CD4-positive, alpha-beta T cell treated with Interleukin-2 at 100 ng/mL for 4 hours (primary cell): ENCODE measurements around the gene PTAFR.
A peak's percentile ranks its signal among the peaks of the same experiment; 100 is the strongest.

Experiments used
- DNase-seq: peaks from one replicate; pipeline ENCODE4 v3.0.0-alpha.2; 2020; ENCODE audit warnings: low spot score

Gene PTAFR

DNA sequence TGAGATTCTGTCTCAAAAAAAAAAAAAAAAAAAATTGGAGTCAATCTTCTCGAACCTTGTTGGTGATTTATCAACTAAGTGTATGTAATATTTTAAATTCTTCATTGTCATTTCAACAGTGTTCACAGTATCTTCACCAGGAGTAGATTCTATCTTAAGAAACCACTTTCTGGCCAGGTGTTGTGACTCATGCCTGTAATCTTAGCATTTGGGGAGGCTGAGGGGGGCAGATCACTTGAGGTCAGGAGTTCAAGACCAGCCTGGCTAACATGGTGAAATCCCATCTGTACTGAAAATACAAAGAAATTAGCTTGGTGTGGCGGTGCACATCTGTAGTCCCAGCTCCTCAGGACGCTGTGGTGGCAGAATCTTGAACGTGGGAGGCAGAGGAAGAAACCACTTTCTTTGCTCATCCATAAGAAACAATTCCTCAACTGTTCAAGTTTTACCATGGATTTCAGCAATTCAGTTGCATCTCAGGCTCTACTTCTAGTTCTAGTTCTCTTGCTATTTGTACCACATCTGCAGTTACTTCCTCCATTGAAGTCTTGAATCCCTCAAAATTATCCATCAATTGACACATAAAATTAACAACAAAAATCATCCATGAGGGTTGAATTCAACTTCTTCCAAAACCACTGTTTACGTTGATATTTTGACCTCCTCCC, 57.7 kb downstream of the PTAFR start:
- DNase-seq = no peak

DNA sequence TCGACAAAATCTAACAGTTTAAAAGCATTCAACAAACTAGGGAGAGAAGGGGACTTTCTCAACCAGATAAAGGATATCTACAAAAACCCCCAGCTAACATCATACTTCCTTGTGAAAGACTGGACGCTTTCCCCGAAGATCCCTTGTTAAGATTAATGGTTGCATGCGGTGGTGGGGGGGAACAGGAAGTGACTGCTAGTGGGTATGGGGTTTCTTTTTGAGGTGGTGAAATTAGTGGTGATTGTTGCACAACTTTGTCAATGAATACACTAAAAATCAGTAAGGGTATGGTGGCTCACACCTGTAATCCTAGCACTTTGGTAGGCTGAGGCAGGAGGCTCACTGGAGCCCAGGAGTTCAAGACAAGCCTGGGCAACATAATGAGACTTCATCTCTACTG, 61.2 kb downstream of the PTAFR start:
- DNase-seq = peak; percentile 35

DNA sequence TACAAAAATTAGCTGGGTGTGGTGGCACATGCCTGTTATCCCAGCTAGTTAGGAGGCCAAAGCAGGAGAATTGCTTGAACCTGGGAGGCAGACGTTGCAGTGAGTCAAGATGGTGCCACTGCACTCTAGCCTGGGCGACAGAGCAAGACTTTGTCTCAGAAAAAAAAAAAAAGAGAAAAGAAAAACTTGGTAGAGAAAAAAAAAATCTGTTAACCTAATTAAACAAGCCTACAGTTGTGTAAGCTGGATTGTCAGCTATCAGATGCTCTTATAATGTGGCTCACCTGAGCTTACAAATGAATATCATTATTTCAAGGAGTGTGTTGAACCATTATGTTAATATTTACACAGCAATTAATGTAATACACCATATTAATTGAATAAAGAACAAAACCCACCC, 61.6 kb downstream of the PTAFR start:
- no peak for DNase-seq

DNA sequence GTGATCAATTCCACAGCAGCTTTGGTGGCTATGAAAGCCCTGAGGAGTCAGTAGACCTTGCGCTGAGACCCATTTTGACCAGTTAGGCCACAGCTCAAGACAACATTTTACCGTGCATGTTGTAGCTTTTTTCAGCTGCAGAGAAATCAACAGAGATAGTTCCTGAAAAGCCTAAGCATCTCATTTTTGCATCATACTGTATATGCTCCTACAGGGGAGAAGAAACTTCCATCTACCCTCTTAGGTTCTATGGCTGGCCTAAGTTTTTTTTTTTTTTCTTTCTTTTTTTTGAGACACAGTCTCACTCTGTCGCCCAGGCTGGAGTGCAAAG, 63.3 kb downstream of the PTAFR start:
- DNase-seq = no peak

DNA sequence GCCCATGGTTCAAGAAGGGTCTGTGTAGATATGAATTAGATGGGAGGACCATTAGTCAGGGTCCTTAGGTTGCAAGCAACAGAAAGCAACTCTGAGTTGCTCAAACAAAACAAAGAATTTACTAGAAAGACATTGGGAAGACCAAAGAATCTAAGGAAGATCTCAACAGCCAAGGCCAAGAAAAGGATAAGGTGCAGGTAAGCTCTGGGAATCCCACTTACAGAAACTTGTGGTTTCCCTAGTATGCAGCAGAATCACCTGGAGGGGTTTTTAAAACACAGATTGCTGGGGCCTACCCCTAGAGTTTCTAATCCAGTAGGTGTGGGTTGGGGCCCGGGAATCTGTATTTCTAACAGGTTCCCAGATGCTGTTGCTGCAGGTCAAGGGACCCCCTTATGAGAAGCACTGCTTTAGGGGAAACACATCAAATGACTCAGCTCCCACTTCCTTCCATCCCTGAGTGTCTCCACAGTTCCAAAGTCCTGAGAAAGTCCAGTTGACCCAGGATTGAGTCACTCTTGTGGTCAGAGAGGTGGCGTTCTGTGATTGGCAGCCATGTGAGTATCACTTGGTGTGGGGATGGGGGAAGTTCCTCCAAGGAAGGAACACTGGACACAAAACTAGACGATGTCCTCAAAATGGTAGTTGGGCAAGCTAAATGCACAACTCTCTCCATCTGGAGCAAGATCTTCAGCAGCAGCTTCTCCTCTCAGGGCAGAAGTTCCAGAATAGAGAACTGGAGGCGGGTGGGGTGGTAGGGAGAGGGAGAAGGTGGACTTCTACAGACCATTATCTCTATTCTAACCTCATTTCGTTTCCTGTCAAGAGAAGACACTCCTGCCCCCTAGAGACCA, 63.9 kb downstream of the PTAFR start:
- no peak for DNase-seq

DNA sequence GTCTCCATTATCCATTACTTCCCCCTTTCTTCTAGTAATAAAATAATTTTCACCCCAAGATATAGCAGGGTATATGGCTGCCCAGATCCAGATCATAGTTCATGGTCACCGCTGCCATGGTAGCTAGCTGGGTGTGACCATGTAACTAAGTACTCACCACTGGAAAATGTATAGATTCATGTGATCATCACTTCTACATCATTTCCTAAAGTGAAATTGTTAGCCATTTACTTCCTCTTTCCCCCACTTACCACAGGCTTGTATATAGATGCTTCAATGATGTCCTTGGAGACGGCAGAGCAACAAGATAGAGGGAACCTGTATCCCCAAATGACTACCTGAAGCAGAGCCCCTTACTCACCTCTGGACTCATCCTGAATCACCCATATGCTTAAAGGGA, 65.3 kb downstream of the PTAFR start:
- no peak for DNase-seq

DNA sequence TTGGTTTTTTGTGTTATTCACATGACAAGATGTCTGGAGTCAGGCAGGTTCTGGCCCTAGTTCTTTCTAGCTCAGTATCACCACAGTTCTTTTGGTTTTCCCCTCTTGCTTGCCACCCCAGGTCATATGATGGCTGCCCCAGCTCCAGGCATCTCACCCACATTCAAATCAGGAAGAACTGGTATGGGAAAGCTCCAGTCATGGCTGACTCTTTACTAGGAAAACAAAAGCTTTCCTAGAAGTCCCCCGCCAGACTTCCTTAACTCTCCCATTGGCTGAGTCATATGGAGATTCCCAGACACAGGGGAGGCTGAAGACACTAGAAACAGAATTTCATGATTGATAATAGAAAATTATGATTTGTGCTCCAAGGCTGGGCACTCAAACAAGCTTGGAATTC, 65.9 kb downstream of the PTAFR start:
- no peak for DNase-seq

DNA sequence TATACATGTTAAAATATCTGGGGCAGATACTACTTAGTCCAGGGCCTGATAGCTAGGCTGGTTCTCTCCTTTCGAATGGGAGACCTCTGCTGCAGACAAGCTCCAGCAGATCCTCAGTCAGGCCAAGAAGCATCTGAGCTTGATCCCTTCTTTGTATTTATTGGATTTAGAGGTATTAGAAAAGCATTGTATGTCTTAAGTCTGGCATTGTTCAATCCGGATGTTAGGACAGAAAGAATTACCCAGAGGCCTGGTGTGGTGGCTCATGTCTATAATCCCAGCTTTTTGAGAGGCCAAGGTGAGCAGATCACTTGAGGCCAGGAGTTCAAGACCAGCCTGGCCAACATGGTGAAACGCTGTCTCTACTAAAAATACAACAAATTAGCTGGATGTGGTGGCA, 66.9 kb downstream of the PTAFR start:
- DNase-seq = no peak

DNA sequence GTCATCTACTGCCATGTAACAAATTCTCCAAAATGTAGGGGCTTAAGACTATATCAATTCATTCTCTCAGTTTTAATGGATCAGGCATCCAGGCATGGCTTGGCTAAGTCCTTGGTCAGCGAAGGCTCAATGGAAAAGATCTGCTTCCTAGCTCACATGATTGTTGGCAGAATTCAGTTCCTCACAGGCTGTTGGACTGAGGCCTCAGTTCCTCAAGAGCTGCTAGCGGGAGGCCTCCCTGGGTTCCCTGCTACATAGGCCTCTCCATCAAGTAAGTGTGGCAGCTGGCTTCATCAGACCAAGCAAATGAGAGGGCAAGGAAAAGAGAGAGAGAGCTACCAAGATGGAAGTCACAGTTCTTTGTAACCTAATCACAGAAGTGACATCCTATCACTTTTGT, 68.5 kb downstream of the PTAFR start:
- no peak for DNase-seq

DNA sequence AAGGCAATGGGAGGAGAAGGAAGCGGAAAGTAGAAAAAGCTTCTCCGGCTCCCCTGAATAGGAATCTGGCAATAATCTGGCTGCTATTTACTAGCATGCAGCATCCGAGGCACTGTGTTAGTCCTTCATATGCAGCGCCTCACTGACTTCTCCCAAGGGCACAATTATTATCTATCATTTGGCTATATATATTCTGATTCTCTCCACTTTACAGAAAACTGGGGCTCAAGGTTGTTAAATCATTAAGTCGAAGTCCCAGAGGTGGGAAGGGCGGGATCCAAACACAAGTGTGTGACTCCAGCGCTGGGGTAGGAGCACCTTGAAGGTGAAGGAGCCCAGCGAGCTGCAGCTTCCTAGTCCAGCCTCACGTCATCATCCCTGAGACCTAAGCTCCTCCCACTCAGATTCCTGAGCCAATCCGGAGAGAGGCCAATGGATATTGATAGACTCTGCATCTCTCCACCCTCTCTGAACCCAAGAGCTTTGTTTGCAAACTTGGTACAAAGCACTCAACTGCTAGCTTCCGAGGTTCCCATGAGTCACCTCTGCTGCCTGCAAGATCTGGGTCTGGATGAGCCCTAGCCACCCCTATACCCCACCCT, 71.5 kb downstream of the PTAFR start:
- DNase-seq = no peak

DNA sequence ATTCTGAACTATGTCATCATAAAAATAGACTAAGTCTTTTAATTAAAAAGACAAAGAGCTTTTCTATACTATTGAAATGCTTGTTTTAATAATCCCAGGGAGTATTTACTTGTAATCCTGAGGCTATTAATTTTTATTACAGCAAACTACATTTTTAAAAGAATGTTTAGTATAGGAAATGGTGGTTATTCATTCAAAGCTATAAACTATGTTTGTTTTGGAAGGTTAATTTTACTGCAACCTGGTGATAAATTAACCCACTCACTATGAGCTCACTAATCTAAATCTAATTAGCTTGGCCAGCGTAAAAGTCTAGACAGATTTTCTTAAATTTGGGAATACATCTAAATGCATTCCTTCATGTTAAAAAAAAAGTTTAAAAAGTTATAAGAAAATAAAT, 74.3 kb downstream of the PTAFR start:
- DNase-seq = no peak

DNA sequence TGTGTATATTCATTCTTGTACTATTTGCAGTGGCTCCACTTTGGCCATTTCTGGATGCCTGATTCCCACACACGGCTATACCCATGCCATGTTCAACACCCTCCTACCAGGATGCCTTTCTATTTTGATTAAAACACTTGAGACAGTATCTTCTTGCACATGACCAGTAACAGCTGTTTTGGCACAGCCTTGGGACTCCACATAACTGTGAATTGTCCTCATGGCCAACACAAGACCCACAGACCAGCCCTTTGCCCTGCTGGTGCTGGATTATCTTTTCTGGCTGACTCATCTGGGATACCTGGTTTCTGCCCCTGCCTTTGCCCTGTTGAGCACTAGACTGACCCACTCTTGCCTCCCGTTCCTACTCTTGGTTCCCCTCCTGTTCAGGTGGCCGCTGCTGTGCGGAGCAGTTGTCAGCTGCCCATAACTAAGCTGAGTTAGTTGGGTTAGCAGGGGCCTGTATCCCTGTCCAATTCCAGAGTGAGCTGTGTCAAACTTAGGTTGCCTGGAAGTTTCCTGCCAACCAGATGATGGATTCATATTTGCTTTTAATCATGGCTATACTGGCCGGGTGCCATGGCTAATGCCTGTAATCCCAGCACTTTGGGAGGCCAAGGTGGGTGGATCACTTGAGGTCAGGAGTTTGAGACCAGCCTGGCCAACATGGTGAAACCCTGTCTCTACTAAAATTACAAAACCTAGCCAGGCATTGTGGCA, 77.3 kb downstream of the PTAFR start:
- DNase-seq = no peak
